HCT116 (cell line): ENCODE measurements around the gene SUSD3. TPM values are rescaled to one million over a fixed set of nuclear protein-coding genes. Genes with fewer than 3 reads are reported as not detected.
A peak's percentile ranks its signal among the peaks of the same experiment; 100 is the strongest.

Experiments used
- ATAC-seq: fragments of 200-7000 bp; cut with Tn5 transposase; 2 replicates; pipeline ENCODE4 v1.9.1; 2020; ENCODE audit warnings: mild to moderate bottlenecking, moderate library complexity
- BruUV-seq: library from RNA; stranded (reverse); fragments of 400-500 nt; replicated peaks from 2 replicates; lab custom pipeline; 2021; lab: Mats Ljungman, UMichigan
- CTCF ChIA-PET: fragments of 300-600 bp; sonication (Branson Sonifier 250); formaldehyde crosslinking; loops from one replicate; lab custom pipeline; 2021; ENCODE audit warnings: antibody characterized with exemption; lab: Charles Lee
- POLR2A ChIA-PET: fragments of 300-600, 350-600 bp; sonication (Branson Sonifier 250); formaldehyde crosslinking; loops from one replicate; lab custom pipeline; 2021; ENCODE audit warnings: antibody characterized with exemption; lab: Charles Lee
- RAD21 ChIA-PET, 2 experiments: fragments of 300-600 bp; sonication (Branson Sonifier 250); formaldehyde crosslinking; loops; one replicate each; lab custom pipeline; 2023; ENCODE audit warnings: low total read pairs in 2 of 2; ENCODE audit not compliant: uncharacterized antibody in 2 of 2, unreplicated experiment in 2 of 2, low non-redundant PET in 1 of 2; lab: Charles Lee
- DNase-seq: peaks from one replicate; pipeline ENCODE4 v3.0.0-alpha.2; 2010; ENCODE audit warnings: low read depth, low spot score
- H2AFZ ChIP-seq: fragments of 200-600 bp; shearing (Covaris generic), sonication (generic); 2 replicates; pipeline ENCODE4 v1.6.1; 2017; ENCODE audit warnings: low read depth, mixed run types, mixed read lengths, antibody characterized with exemption, low read length; ENCODE audit not compliant: poor library complexity, severe bottlenecking
- H3K27ac ChIP-seq: 2 replicates; pipeline ENCODE4 v1.5.1; 2012; ENCODE audit warnings: low read depth, low read length
- H3K27me3 ChIP-seq: fragments of 200-600 bp; sonication (generic); 2 replicates; pipeline ENCODE4 v1.6.1; 2016; ENCODE audit warnings: mixed run types, low read length, mixed read lengths; ENCODE audit not compliant: insufficient read depth
- H3K36me3 ChIP-seq, 2 experiments: fragments of 200-500 bp in 1 of 2; fragments of 200-600 bp in 1 of 2; sonication (Bioruptor generic) in 1 of 2; sonication (generic) in 1 of 2; 2 replicates each; pipeline versions ENCODE4 v1.5.1 to v1.6.1; 2014 to 2016; ENCODE audit warnings: low read length in 2 of 2, inconsistent platforms in 1 of 2, mixed read lengths in 1 of 2, mixed run types in 1 of 2; ENCODE audit not compliant: insufficient read depth in 2 of 2, control insufficient read depth in 1 of 2
- H3K4me1 ChIP-seq, 2 experiments: fragments of 200-600 bp in 1 of 2; sonication (generic) in 1 of 2; 2 replicates each; pipeline versions ENCODE4 v1.5.1 to v1.6.1; 2012 to 2017; ENCODE audit warnings: low read length in 2 of 2, inconsistent platforms in 1 of 2, mild to moderate bottlenecking in 1 of 2, mixed read lengths in 1 of 2, mixed run types in 1 of 2, moderate library complexity in 1 of 2; ENCODE audit not compliant: insufficient read depth in 2 of 2, control insufficient read depth in 1 of 2
- H3K4me2 ChIP-seq: fragments of 200-600 bp; sonication (generic); 2 replicates; pipeline ENCODE4 v1.6.1; 2017; ENCODE audit warnings: mixed run types, low read length, mixed read lengths
- H3K4me3 ChIP-seq, 2 experiments: fragments of 200-600 bp in 1 of 2; sonication (generic) in 1 of 2; replicated peaks in 1 of 2; 2 replicates each; pipeline ENCODE4 v1.5.1; 2011 to 2016; ENCODE audit warnings: low read length in 2 of 2, control low read depth in 1 of 2, low read depth in 1 of 2, mild to moderate bottlenecking in 1 of 2, mixed read lengths in 1 of 2, mixed run types in 1 of 2
- H3K79me2 ChIP-seq: fragments of 200-600 bp; sonication (generic); 2 replicates; pipeline ENCODE4 v1.6.1; 2017; ENCODE audit warnings: mild to moderate bottlenecking, mixed run types, low read length, moderate library complexity, mixed read lengths; ENCODE audit not compliant: insufficient read depth
- H3K9ac ChIP-seq: fragments of 200-600 bp; sonication (generic); 2 replicates; pipeline ENCODE4 v1.6.1; 2016; ENCODE audit warnings: low read length, mixed read lengths
- H3K9me2 ChIP-seq: fragments of 200-600 bp; sonication (generic), shearing (Covaris generic); 2 replicates; pipeline ENCODE4 v1.6.1; 2017; ENCODE audit warnings: mixed run types, mild to moderate bottlenecking, moderate library complexity; ENCODE audit not compliant: insufficient read depth
- H3K9me3 ChIP-seq, 2 experiments: fragments of 200-500 bp in 1 of 2; fragments of 200-600 bp in 1 of 2; sonication (Bioruptor generic) in 1 of 2; sonication (generic) in 1 of 2; 2 replicates each; pipeline ENCODE4 v1.6.1; 2014 to 2017; ENCODE audit warnings: low read length in 2 of 2, mixed read lengths in 2 of 2, inconsistent platforms in 1 of 2, low read depth in 1 of 2, mild to moderate bottlenecking in 1 of 2, mixed run types in 1 of 2, moderate library complexity in 1 of 2; ENCODE audit not compliant: control insufficient read depth in 1 of 2, insufficient read depth in 1 of 2
- H4K20me1 ChIP-seq: fragments of 200-600 bp; sonication (generic), shearing (Covaris generic); 2 replicates; pipeline ENCODE4 v1.6.1; 2017; ENCODE audit warnings: mixed run types, mild to moderate bottlenecking, moderate library complexity; ENCODE audit not compliant: insufficient read depth
- ATF3 ChIP-seq: IDR thresholded peaks from 2 replicates; pipeline ENCODE4 v1.6.1; 2012
- CEBPB ChIP-seq: IDR thresholded peaks from 2 replicates; pipeline ENCODE4 v1.6.1; 2012; ENCODE audit warnings: low read depth
- EGR1 ChIP-seq: IDR thresholded peaks from 2 replicates; pipeline ENCODE4 v1.6.1; 2012; ENCODE audit warnings: low read depth
- EZH2 ChIP-seq: fragments of 200-600 bp; sonication (generic); IDR thresholded peaks from 2 replicates; pipeline ENCODE4 v1.6.1; 2017; ENCODE audit warnings: antibody characterized with exemption, mixed run types
- POLR2A ChIP-seq: IDR thresholded peaks from 2 replicates; pipeline ENCODE4 v1.7.0; 2011; ENCODE audit warnings: borderline replicate concordance; ENCODE audit not compliant: insufficient read depth, insufficient read length; ENCODE audit errors: extremely low read depth
- POLR2AphosphoS5 ChIP-seq: IDR thresholded peaks from 2 replicates; pipeline ENCODE4 v1.6.1; 2011; ENCODE audit warnings: mild to moderate bottlenecking, low read depth, low read length, moderate library complexity
- RAD21 ChIP-seq: IDR thresholded peaks from 2 replicates; pipeline ENCODE4 v1.6.1; 2012; ENCODE audit warnings: low read depth, mild to moderate bottlenecking
- REST ChIP-seq: IDR thresholded peaks from 2 replicates; pipeline ENCODE4 v1.6.1; 2012; ENCODE audit warnings: low read depth
- YY1 ChIP-seq: IDR thresholded peaks from 2 replicates; pipeline ENCODE4 v1.6.1; 2011; ENCODE audit warnings: low read length, low read depth, moderate library complexity, mild to moderate bottlenecking; ENCODE audit not compliant: insufficient replicate concordance; ENCODE audit errors: extremely low read depth
- ZBTB33 ChIP-seq: IDR thresholded peaks from 2 replicates; pipeline ENCODE4 v1.6.1; 2011; ENCODE audit warnings: mild to moderate bottlenecking, low read length, moderate library complexity; ENCODE audit not compliant: insufficient replicate concordance; ENCODE audit errors: extremely low read depth
- intact Hi-C: fragments of 100-400 bp; cut with micrococcal nuclease; formaldehyde crosslinking; loops from 2 replicates; pipeline ENCODE4 v1.10.0; 2022
- total RNA-seq: library from RNA; stranded (reverse); gene quantifications from one replicate; pipeline ENCODE4 v1.2.1, GENCODE V29; 2021; ENCODE audit not compliant: unreplicated experiment

SUSD3 gene
- total RNA-seq, 1 experiment from 2014 or later: 11.3 TPM

GRCh38 chr9:93133681-93134014 is 75.1 kb downstream of the SUSD3 start:
- Histone ChIP-seq H4K20me1 (no peaks in the 10 kb centered on the region), H3K4me1 (peaks cover 17 to 25% of the 10 kb centered on the region in 2 experiments), H3K4me3 (peak overlapping the region; percentile 73 to 87), H2AFZ (no peak overlapping the region), H3K9ac (peak overlapping the region; percentile 87), H3K79me2 (peaks cover 22% of the 10 kb centered on the region; the same call in 1 of the 2 replicates), H3K9me2 (no peaks in the 10 kb centered on the region), H3K27ac (peak overlapping the region; percentile 83), H3K4me2 (peak overlapping the region; percentile 100), H3K9me3 (no peaks in the 10 kb centered on the region), H3K36me3 (no peaks in the 10 kb centered on the region), H3K27me3 (no peaks in the 10 kb centered on the region)
- BruUV-seq: no TSS peak
- TF ChIP-seq EGR1 (no peak), RAD21 (no peak), POLR2A (no peak), YY1 (no peak), POLR2AphosphoS5 (no peak), EZH2 (no peak), ATF3 (no peak), REST (no peak), CEBPB (no peak), ZBTB33 (no peak)
- DNase-seq (no peak), ATAC-seq (peak; percentile 54)
- intact Hi-C loops: no loop called here
- RAD21 ChIA-PET: no interaction called here
- CTCF ChIA-PET: interaction anchor here (0.9 to 1.0 kb wide), 2 partner anchors 14 to 25 kb away, joined by 3 to 4 read pairs; no protein-coding TSS in a partner anchor
- POLR2A ChIA-PET: interaction anchor here (0.9 to 1.6 kb wide), 6 partner anchors 8 to 35 kb away, joined by 3 to 7 read pairs (median 3); no protein-coding TSS in a partner anchor
